GM12864 (cell line): ENCODE measurements around the gene TMEM222.
A peak's percentile ranks its signal among the peaks of the same experiment; 100 is the strongest.

Source experiments
- DNase-seq: peaks from one replicate; pipeline ENCODE4 v3.0.0-alpha.2; 2011; ENCODE audit warnings: low read depth
- H3K4me3 ChIP-seq: 2 replicates; pipeline ENCODE4 v1.5.1; 2011; ENCODE audit warnings: mild to moderate bottlenecking, low read depth, low read length, control low read depth
- CTCF ChIP-seq: IDR thresholded peaks from 2 replicates; pipeline ENCODE4 v1.5.1; 2011; ENCODE audit warnings: low read depth, mild to moderate bottlenecking, moderate library complexity, low read length, control low read depth, inconsistent platforms; ENCODE audit errors: missing control alignments

TMEM222 gene

GRCh38 chr1:27363766-27364695 lies 42.1 kb downstream of the TMEM222 start:
- no peak overlapping the region for H3K4me3 ChIP-seq
- DNase-seq = no peak
- no peak for TF ChIP-seq CTCF

GRCh38 chr1:27364696-27365371 lies 42.9 kb downstream of the TMEM222 start:
- no peak for TF ChIP-seq CTCF
- no peak for DNase-seq
- H3K4me3 ChIP-seq = no peak overlapping the region

- TF ChIP-seq CTCF = no peak
- peak overlapping the region; percentile 63 for H3K4me3 ChIP-seq
- no peak for DNase-seq
These were observed 43.6 kb downstream of the TMEM222 start for GRCh38 chr1:27365372-27366112.

- no peak for TF ChIP-seq CTCF
- no peak for DNase-seq
- H3K4me3 ChIP-seq = peak overlapping the region; percentile 63
These were observed 44.1 kb downstream of the TMEM222 start for GRCh38 chr1:27366113-27366410.

GRCh38 chr1:27366411-27367159 lies 44.6 kb downstream of the TMEM222 start, which contains the start of gene MAP3K6:
TSS of gene MAP3K6 (minus strand) at chr1:27366961. CDS start at chr1:27366597, 364 bp downstream.
- peak; percentile 51 for TF ChIP-seq CTCF
- H3K4me3 ChIP-seq = peak within 1 kb of the TSS; percentile 63
- DNase-seq = no peak

- no peak for DNase-seq
- no peak for TF ChIP-seq CTCF
- H3K4me3 ChIP-seq = no peak overlapping the region; the same call in 1 of the 2 replicates
These were observed 45.2 kb downstream of the TMEM222 start for GRCh38 chr1:27367160-27367650.
